CD14-positive monocyte (primary cell): ENCODE data around the gene CD80. TPM values are rescaled to one million over a fixed set of nuclear protein-coding genes. Genes with fewer than 3 reads are reported as not detected.
A peak's percentile ranks its signal among the peaks of the same experiment; 100 is the strongest.
"Not testable (repeated sequence)": the region's sequence is repeated elsewhere in the genome, so short reads cannot be mapped to it uniquely, and the experiment has no call there.

Source experiments
- DNase-seq, 3 donors: peaks; one replicate each; pipeline ENCODE4 v3.0.0-alpha.2; 2011 to 2022
- H2AFZ ChIP-seq: 2 replicates; pipeline ENCODE4 v1.6.0; 2012; ENCODE audit warnings: mild to moderate bottlenecking, low read depth, low read length, inconsistent platforms; ENCODE audit not compliant: insufficient read depth, poor library complexity, severe bottlenecking
- H3K27ac ChIP-seq, 2 donors: 1 replicate in 1 of 2; 2 replicates in 1 of 2; pipeline ENCODE4 v1.5.1; 2012 to 2013; ENCODE audit warnings: low read length in 2 of 2, control low read depth in 1 of 2, inconsistent platforms in 1 of 2, low read depth in 1 of 2, mild to moderate bottlenecking in 1 of 2
- H3K27me3 ChIP-seq, 2 donors: one replicate each; pipeline versions ENCODE4 v1.6.0 to v1.6.1; 2011 to 2013; ENCODE audit warnings: low read length in 2 of 2; ENCODE audit not compliant: control insufficient read depth in 2 of 2, insufficient read depth in 2 of 2
- H3K36me3 ChIP-seq, 2 donors: replicated peaks in 1 of 2; 1 replicate in 1 of 2; 2 replicates in 1 of 2; pipeline versions ENCODE4 v1.5.1 to v1.6.1; 2012 to 2013; ENCODE audit warnings: low read length in 2 of 2, control low read depth in 1 of 2, inconsistent platforms in 1 of 2, mild to moderate bottlenecking in 1 of 2; ENCODE audit not compliant: insufficient read depth in 2 of 2, control insufficient read depth in 1 of 2
- H3K4me1 ChIP-seq, 2 donors: 1 replicate in 1 of 2; 2 replicates in 1 of 2; pipeline versions ENCODE4 v1.5.1 to v1.6.1; 2012 to 2013; ENCODE audit warnings: low read length in 2 of 2, control low read depth in 1 of 2, inconsistent platforms in 1 of 2, mild to moderate bottlenecking in 1 of 2, moderate library complexity in 1 of 2; ENCODE audit not compliant: insufficient read depth in 2 of 2, control insufficient read depth in 1 of 2
- H3K4me2 ChIP-seq: replicated peaks from 2 replicates; pipeline ENCODE3; 2012; ENCODE audit warnings: low read length, moderate library complexity, mild to moderate bottlenecking; ENCODE audit not compliant: poor library complexity, severe bottlenecking; ENCODE audit errors: extremely low read depth
- H3K4me3 ChIP-seq, 3 experiments: fragments of 200-600 bp in 1 of 3; sonication (generic) in 1 of 3; replicated peaks in 1 of 3; 1 replicate in 2 of 3; 2 replicates in 1 of 3; pipeline ENCODE4 v1.5.1; 2011 to 2013; ENCODE audit warnings: low read length in 3 of 3, mild to moderate bottlenecking in 3 of 3, control low read depth in 2 of 3, low read depth in 2 of 3, inconsistent platforms in 1 of 3, moderate library complexity in 1 of 3
- H3K79me2 ChIP-seq: 2 replicates; pipeline ENCODE4 v1.6.0; 2012; ENCODE audit warnings: mild to moderate bottlenecking, control low read depth, inconsistent platforms, low read length, moderate library complexity; ENCODE audit not compliant: insufficient read depth
- H3K9ac ChIP-seq: 2 replicates; pipeline ENCODE4 v1.6.0; 2017; ENCODE audit warnings: low read length, mild to moderate bottlenecking; ENCODE audit not compliant: insufficient read depth, poor library complexity, severe bottlenecking
- H3K9me3 ChIP-seq, 2 donors: replicated peaks in 1 of 2; 1 replicate in 1 of 2; 2 replicates in 1 of 2; pipeline versions ENCODE4 v1.5.1 to v1.6.1; 2012 to 2013; ENCODE audit warnings: low read length in 2 of 2, control low read depth in 1 of 2; ENCODE audit not compliant: control insufficient read depth in 1 of 2, insufficient read depth in 1 of 2
- H4K20me1 ChIP-seq: 2 replicates; pipeline ENCODE4 v1.6.0; 2012; ENCODE audit warnings: mild to moderate bottlenecking, low read length, control low read depth, moderate library complexity; ENCODE audit not compliant: insufficient read depth
- H3K27ac Mint-ChIP-seq, 7 donors: one replicate each; pipeline ENCODE4 v1.8.0; 2020; ENCODE audit warnings: mild to moderate bottlenecking in 7 of 7, mixed read lengths in 7 of 7, moderate library complexity in 6 of 7, inconsistent platforms in 2 of 7
- H3K27me3 Mint-ChIP-seq, 3 donors: one replicate each; pipeline ENCODE4 v1.8.0; 2021 to 2022; ENCODE audit warnings: low read depth in 3 of 3, mild to moderate bottlenecking in 3 of 3, mixed read lengths in 3 of 3, moderate library complexity in 3 of 3, inconsistent platforms in 1 of 3
- H3K36me3 Mint-ChIP-seq, 2 donors: one replicate each; pipeline ENCODE4 v1.8.0; 2020; ENCODE audit warnings: mixed read lengths in 2 of 2, inconsistent platforms in 1 of 2, mild to moderate bottlenecking in 1 of 2
- H3K4me1 Mint-ChIP-seq: one replicate; pipeline ENCODE4 v1.8.0; 2020; ENCODE audit warnings: mild to moderate bottlenecking, mixed read lengths
- H3K4me3 Mint-ChIP-seq, 2 donors: one replicate each; pipeline ENCODE4 v1.8.0; 2020; ENCODE audit warnings: mild to moderate bottlenecking in 2 of 2, mixed read lengths in 2 of 2, moderate library complexity in 1 of 2
- H3K9me3 Mint-ChIP-seq, 7 donors: one replicate each; pipeline ENCODE4 v1.8.0; 2020 to 2022; ENCODE audit warnings: mixed read lengths in 7 of 7, mild to moderate bottlenecking in 6 of 7, moderate library complexity in 6 of 7, inconsistent platforms in 2 of 7
- CTCF ChIP-seq: fragments of 200-600 bp; IDR thresholded peaks from one replicate; pipeline ENCODE4 v1.8.0; 2022; ENCODE audit warnings: antibody characterized with exemption, mild to moderate bottlenecking
- WGBS: methylation state at CpG from one replicate; pipeline ENCODE4 v1.1.5; 2013; ENCODE audit warnings: missing lambda C conversion rate; ENCODE audit not compliant: insufficient coverage; 5-methylcytosine and 5-hydroxymethylcytosine counted together
- intact Hi-C, 2 donors: fragments of 100-400 bp; cut with micrococcal nuclease; formaldehyde crosslinking; loops; one replicate each; pipeline versions ENCODE4 v1.15.0 to v1.15.1; 2023
- polyA plus RNA-seq, 3 donors: library from polyadenylated mRNA; depleted of rRNA in 1 of 3; unstranded in 2 of 3; stranded (reverse) in 1 of 3; fragments of 300-500 nt in 2 of 3; fragments of >200 nt in 1 of 3; fragmentation: Illumina TruSeq in 2 of 3; gene quantifications; 1 replicate in 2 of 3; 2 replicates in 1 of 3; pipeline ENCODE4 v1.2.3, GENCODE V29; 2012 to 2021

CD80 gene
- polyA plus RNA-seq, 3 donors, result 0.47 to 0.87 (median 0.47) TPM

GRCh38 chr3:119555309-119555735 lies 4.1 kb downstream of the CD80 start:
- H3K27ac Mint-ChIP-seq, result peak overlapping the region; percentile 82 to 93 (median 89)
- 7% methylated on average over 2 of the region's 4 CpGs for WGBS
- H3K9me3 Mint-ChIP-seq, result peaks cover 0 to 3% (median 0%) of the 10 kb centered on the region in 7 donors
- no peaks in the 10 kb centered on the region for H3K36me3 Mint-ChIP-seq
- H3K4me1 Mint-ChIP-seq, result peaks cover 42% of the 10 kb centered on the region
- no peak for TF ChIP-seq CTCF
- Histone ChIP-seq H3K4me1 (peaks cover 36 to 39% of the 10 kb centered on the region in 2 donors), H3K4me3 (peak overlapping the region in 1 of 3 experiments; percentile 18), H3K79me2 (no peaks in the 10 kb centered on the region), H3K27ac (peak overlapping the region; percentile 64 to 65), H4K20me1 (no peaks in the 10 kb centered on the region), H3K9ac (no peak overlapping the region), H3K36me3 (no peaks in the 10 kb centered on the region), H2AFZ (peak overlapping the region; percentile 4), H3K27me3 (no peaks in the 10 kb centered on the region), H3K9me3 (no peaks in the 10 kb centered on the region), H3K4me2 (peak overlapping the region; percentile 1)
- DNase-seq, result peak; percentile 64 to 98 (median 84)
- peak overlapping the region; percentile 58 to 84 for H3K4me3 Mint-ChIP-seq
- H3K27me3 Mint-ChIP-seq, result peaks cover 0 to 1% (median 0%) of the 10 kb centered on the region in 3 donors
- intact Hi-C loops, result no loop called here

- H3K27me3 ChIP-seq, result no peaks in the 10 kb centered on the region
- DNase-seq, result no peak
- Mint-ChIP-seq H3K4me1 (peaks cover 32% of the 10 kb centered on the region), H3K27ac (peak overlapping the region in 1 of 7 donors; percentile 8), H3K4me3 (no peak overlapping the region), H3K9me3 (peaks cover 0 to 3% (median 0%) of the 10 kb centered on the region in 7 donors), H3K36me3 (no peaks in the 10 kb centered on the region), H3K27me3 (no peaks in the 10 kb centered on the region)
- H3K4me1 ChIP-seq, result peaks cover 25 to 29% of the 10 kb centered on the region in 2 donors
- no peaks in the 10 kb centered on the region for H3K79me2 ChIP-seq
- 78% methylated on average over 3 of the region's 5 CpGs for WGBS
- no peaks in the 10 kb centered on the region for H4K20me1 ChIP-seq
- H2AFZ ChIP-seq, result peak overlapping the region; percentile 36
- intact Hi-C loops, result no loop called here
- no peak overlapping the region for H3K27ac ChIP-seq
- no peak overlapping the region for H3K4me3 ChIP-seq
- no peak for TF ChIP-seq CTCF
- no peak overlapping the region for H3K9ac ChIP-seq
- no peak overlapping the region for H3K4me2 ChIP-seq
- no peaks in the 10 kb centered on the region for H3K36me3 ChIP-seq
- H3K9me3 ChIP-seq, result no peaks in the 10 kb centered on the region
These were observed 5.5 kb downstream of the CD80 start for GRCh38 chr3:119553823-119554415.

GRCh38 chr3:119552928-119553327 lies 6.5 kb downstream of the CD80 start:
- H4K20me1 ChIP-seq, H3K4me3 Mint-ChIP-seq, H3K79me2 ChIP-seq, intact Hi-C loops, H3K4me3 ChIP-seq, H3K36me3 Mint-ChIP-seq, DNase-seq, H3K9ac ChIP-seq, H3K9me3 ChIP-seq, H3K27me3 Mint-ChIP-seq, H3K27ac Mint-ChIP-seq, H2AFZ ChIP-seq, H3K9me3 Mint-ChIP-seq, H3K27ac ChIP-seq, H3K4me2 ChIP-seq, H3K36me3 ChIP-seq, H3K27me3 ChIP-seq: not testable (repeated sequence)
- peaks cover 26% of the 10 kb centered on the region for H3K4me1 Mint-ChIP-seq
- no CpG with 5 or more reads among the region's 6 CpGs for WGBS
- H3K4me1 ChIP-seq, result peaks cover 22% of the 10 kb centered on the region in 2 donors
